HG03064 (cell line): Measurements from ENCODE around the gene LRP5.

Experiments used
- ATAC-seq: cut with Tn5 transposase; IDR thresholded peaks from one replicate; pipeline ENCODE4 v1.9.1; 2021; ENCODE audit warnings: low read depth; ENCODE audit not compliant: unreplicated experiment

Gene LRP5

GRCh38 chr11:68326334-68327215, 14.2 kb downstream of the LRP5 start:
- no peak for ATAC-seq

- ATAC-seq, result no peak
Measured at GRCh38 chr11:68327586-68328370, 15.4 kb downstream of the LRP5 start.

GRCh38 chr11:68328374-68329091, 16.1 kb downstream of the LRP5 start:
- no peak for ATAC-seq

- ATAC-seq, result no peak
Measured at GRCh38 chr11:68329536-68329935, 17.1 kb downstream of the LRP5 start.

GRCh38 chr11:68329978-68330699, 17.7 kb downstream of the LRP5 start:
- no peak for ATAC-seq

GRCh38 chr11:68330700-68331337, 18.4 kb downstream of the LRP5 start:
- no peak for ATAC-seq

GRCh38 chr11:68331338-68331947, 19.1 kb downstream of the LRP5 start:
- no peak for ATAC-seq

- no peak for ATAC-seq
Measured at GRCh38 chr11:68332186-68332585, 19.8 kb downstream of the LRP5 start.

- ATAC-seq, result no peak
Measured at GRCh38 chr11:68333173-68333572, 20.8 kb downstream of the LRP5 start.

GRCh38 chr11:68334923-68335322, 22.5 kb downstream of the LRP5 start:
- no peak for ATAC-seq

GRCh38 chr11:68335683-68336082, 23.3 kb downstream of the LRP5 start:
- ATAC-seq, result no peak

GRCh38 chr11:68336716-68337115, 24.3 kb downstream of the LRP5 start:
- ATAC-seq, result no peak

- no peak for ATAC-seq
Measured at GRCh38 chr11:68337399-68337835, 25.0 kb downstream of the LRP5 start.

GRCh38 chr11:68338051-68338780, 25.8 kb downstream of the LRP5 start:
- no peak for ATAC-seq

- ATAC-seq, result no peak
Measured at GRCh38 chr11:68340003-68340767, 27.8 kb downstream of the LRP5 start.

- no peak for ATAC-seq
Measured at GRCh38 chr11:68340784-68341556, 28.6 kb downstream of the LRP5 start.
